NCI-H187 treated with DMSO at 0.1 percent for 48 hours (cell line): ENCODE measurements around the gene COMMD10.
"Not testable (repeated sequence)": the region's sequence is repeated elsewhere in the genome, so short reads cannot be mapped to it uniquely, and the experiment has no call there.

Experiments used
- DNase-seq: peaks from one replicate; lab custom pipeline; 2025; lab: John Stamatoyannopoulos, UW

COMMD10 gene

DNA sequence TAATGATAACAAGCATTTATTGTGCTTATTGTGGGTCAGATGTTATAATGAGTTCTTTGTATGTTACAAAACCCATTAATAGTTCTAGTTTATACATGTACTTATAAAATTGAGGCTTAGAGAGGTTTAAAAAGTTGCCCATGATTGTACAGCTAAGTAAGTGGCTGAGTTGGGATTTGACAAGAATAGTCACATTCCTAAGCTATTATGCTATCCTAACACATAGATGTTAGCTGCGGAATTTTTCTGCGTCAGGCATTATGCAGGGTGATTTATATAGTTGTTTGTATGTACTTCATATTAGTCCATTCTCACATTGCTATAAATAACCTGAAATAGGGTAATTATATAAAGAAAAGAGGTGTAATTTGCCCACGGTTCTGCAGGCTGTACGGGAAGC lies 12.5 kb downstream of the COMMD10 start:
- no peak for DNase-seq

DNA sequence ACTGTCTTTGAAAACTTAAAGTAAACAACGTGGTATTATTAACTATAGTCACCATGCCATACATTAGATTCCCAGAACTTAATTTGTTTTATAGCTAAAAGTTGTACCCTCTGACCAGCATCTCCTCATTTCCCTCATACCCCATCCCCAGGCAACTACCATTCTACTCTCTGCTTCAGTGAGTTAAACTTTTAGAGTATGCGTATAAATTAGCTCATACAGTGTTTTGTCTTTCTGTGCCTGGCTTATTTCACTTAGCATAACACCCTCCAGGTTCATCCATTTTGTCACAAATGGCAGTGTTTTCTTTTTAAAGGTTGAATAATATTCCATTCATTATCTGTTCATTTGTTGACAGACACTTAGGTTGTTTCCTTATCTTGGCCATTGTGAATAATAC lies 14.2 kb downstream of the COMMD10 start:
- no peak for DNase-seq

DNA sequence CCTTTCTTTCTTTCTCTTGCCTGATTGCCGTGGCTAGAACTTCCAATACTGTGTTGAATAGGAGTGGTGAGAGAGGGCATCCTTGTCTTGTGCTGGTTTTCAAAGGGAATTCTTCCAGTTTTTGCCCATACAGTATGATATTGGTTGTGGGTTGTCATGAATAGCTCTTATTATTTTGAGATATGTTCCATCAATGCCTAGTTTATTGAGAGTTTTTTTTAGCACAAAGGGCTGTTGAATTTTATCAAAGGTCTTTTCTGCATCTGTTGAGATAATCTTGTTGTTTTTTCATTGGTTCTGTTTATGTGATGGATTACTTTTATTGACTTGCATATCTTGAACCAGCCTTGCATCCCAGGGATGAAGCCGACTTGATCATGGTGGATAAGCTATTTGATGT lies 20.1 kb downstream of the COMMD10 start:
- not testable (repeated sequence) for DNase-seq

DNA sequence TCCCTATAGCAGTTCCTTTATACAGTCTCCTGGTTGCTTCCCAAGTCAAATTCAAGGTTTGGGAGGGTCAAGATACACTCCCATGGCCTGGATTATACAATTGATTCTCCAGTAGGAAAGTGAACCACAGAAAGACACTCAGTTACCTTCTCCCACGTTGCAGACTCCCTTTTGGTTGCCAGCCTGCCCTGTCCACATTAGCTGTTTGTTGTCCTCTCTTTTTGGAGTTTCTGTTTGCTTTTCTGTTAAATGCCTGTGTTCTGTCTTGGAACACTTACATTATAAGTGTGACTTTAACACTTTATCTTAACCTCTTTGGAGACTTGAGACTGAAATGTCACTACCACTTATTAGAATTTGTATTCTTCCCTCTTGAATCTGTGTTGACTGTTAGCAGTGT lies 30.3 kb downstream of the COMMD10 start:
- DNase-seq = no peak

DNA sequence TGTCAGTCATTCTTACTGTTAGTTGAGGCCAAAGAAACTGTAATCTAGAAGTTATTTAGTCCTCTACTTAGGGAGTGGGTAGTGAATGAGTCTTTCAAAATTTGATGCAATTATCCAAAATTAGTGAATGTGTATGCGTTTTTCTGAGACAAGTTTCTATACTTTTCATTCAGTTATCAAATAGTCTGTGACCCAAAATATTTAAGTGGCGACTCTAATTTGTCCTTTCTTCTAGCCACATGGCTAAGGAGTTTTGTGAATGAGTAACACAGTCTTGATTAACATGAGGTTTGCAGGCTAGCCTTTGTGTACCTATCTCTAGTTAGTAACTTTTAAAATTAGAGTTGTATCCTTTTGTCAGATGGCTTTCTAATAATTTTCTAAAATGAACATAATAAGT lies 45.6 kb downstream of the COMMD10 start:
- no peak for DNase-seq

DNA sequence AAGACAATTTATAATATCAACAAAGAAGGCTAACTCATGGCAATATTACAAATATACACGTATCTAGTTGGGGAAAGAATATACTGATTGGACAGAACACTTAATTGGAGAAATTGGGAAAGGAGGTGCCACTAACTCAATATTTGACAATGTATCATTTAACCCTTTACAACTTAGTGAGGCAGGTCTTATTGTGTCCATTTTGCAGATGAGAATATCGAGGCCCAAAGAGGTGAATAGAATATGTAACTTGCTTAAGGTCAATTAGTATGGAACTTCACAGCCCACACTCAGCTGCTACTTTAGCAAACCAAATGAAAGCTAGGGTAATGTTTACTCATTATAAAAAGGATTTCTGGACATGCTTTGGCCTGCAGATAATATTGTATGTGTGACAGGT lies 46.2 kb downstream of the COMMD10 start:
- no peak for DNase-seq

DNA sequence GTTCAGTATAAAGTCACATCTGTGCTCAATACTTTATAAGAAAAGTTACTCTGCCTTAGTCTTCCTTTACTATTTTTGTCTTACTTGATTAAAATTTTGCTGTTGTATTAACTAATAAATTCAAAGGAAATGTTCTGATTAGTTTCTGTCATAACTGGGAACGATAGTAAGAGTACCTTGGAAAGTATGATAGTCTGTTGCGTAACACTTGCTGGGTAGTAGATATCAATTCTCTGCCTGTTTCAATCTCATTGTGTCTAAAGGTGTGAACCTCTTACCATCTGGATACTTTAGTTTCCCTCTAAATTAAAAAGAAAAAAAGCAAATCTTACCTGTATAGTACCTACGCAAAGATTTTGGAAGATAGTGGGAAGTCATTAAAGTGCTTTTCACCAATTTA lies 48.5 kb downstream of the COMMD10 start:
- DNase-seq = no peak

DNA sequence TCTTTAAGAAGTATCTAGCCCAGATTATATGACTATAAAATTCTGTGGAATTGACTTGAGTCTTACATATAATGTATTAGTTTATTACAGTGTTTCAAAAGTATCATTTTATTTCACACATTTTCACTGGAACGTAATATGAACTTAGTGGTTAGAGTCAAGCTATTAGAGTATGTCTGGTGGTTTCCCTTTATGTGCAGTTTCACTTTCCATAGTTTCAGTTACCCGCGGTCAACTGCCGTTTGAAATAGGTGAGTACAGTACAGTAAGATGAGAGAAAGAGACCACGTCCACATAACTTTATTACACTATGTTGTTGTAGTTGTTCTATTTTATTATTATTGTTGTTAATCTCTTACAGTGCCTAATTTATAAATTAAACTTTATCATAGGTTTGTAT lies 50.5 kb downstream of the COMMD10 start:
- DNase-seq = no peak

DNA sequence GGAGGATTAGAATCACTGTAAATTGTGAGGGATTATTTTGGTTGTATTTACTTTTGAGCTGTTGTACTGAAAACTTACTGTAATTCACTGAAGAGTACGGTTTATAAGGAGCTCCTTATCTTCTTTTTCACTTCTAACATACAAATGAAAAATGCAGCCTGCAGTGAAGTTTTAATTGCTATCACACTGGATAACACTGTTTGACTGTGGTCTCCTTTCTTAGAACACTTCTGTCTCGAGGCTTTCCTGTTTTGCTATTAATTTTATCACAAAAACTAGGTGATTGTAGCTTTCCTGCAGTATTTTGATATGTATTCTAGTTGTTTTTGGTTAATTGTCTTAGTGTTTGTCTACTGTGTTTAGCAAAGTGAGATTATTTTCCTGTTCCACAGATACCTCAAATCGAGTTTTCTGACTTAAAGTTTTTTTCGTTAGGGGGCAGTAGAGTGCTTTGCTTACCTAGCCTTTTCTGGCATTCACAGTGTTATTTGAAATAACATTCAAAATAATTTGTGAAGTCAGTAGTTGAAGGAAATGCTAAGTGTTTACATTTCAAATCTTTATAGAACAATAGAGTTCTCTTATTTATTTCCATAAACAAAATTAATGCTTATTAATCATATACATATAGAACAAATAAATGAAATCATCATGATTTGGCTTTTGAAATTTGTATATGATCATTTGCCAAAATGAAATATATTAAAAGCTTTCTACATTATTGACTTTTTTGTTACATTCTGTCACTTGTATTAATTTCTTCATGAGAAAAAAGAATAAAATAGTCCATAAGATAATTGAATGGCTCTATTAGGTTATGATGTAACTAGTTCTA lies 52.9 kb downstream of the COMMD10 start:
- DNase-seq = no peak

DNA sequence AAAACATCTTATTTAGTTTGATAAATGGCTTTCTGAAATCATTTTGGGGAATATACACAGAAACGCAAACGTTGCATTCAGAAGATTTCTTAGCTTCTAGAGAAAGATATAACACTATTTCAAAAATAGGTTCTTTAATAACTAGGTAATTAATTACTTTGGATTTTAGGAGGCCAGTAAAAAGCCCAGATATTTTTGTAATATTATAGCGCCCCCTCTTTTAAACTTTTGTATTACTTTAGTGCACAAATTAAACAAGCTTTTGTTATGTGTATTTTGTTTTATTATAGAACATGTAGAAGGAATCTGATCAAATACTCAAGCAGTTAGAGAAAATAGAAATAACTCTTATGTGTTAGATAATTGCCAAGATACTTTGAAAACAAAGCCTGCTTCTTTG lies 57.7 kb downstream of the COMMD10 start:
- DNase-seq = no peak

DNA sequence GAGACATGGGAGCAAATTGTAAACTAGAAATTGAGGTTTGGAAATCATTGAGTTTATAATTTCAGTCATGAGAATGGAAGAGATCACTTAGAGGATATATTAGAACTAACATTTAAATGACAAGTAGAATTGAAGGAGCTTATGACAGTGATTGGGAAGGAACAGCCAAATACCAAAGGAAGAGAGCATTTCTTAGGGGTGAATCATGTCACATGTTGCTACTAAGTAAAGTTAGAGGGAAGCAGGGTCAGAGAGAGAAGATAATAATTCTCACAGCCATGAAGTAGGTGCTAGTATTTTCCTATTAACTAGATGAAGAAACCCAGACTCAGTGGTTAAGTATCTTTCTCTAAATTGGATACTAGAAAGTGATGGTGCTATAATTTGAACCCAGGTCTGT lies 59.3 kb downstream of the COMMD10 start:
- DNase-seq = no peak

DNA sequence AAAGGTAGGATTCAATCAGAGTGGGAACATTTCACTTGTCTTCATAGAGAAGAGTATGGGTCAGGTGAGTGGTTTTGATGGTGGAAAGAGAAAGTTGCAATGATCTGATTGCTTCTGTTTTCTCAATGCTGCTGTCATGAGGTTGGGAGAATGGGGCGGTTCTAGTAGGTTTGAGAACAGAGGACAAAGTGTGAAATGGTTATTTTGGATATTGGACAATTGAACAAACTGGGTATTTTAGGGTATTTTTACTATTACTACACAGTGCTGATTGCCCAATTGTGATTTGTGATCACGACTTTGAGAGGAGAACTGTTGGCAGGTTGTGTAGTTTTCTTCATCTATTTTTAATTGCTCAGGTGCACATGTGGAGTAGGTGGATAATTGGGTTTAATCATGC lies 60.2 kb downstream of the COMMD10 start:
- DNase-seq = no peak

DNA sequence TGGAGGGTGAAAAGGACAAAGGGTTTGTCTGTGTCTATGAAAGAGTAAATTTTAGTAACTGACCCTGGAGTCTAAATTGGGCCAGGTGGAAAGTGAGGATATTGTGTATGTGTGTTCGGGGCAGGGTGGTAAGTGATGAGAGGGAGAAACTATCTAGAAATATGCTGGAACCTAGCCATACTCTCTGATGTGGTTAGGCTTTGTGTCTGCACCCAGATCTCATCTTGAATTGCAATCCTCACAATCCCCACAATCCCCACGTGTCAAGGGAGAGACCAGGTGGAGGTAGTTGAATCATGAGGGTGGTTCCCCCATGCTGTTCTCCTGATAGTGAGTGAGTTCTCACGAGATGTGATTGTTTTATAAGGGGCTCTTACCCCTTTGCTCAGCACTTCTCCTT lies 60.6 kb downstream of the COMMD10 start:
- DNase-seq = no peak

DNA sequence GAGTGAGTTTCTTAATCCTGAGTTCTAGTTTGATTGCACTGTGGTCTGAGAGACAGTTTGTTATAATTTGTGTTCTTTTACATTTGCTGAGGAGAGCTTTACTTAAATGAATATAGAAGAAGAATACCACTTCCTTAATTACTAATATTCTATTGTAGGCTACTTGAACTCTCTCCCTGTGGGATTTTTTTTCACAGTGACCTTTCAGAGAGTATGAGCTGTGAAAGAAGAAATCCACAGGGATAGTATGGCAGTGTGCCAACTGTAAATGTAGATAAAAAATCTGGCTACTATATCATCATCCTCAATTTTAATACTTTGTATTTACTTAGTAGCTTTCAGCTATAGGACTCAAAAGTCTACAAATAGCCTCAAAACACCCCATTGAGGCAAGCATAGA lies 67.3 kb downstream of the COMMD10 start:
- no peak for DNase-seq

DNA sequence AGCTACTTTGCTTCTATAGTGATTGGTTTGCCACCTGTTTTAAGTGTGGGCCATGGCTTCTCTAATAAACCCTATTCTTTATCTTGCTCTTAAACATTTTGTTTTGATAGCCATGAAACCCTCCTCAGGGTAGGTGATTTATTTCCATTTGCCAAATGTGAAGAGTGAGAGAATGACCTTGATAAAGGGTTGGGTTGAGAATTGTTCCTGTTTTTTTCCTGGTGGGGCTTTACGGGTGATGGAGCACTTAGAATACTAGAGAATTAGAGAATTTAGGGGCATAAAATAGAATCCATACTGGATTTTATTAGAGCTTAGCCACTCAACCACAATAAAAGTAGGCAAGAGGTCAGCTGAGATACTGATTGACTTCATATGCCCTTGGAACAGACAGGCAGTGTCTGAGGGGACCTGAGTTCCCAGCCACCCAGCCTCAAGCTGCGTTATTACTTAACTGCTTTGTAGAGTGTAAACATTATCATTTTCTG lies 68.9 kb downstream of the COMMD10 start:
- DNase-seq = no peak

DNA sequence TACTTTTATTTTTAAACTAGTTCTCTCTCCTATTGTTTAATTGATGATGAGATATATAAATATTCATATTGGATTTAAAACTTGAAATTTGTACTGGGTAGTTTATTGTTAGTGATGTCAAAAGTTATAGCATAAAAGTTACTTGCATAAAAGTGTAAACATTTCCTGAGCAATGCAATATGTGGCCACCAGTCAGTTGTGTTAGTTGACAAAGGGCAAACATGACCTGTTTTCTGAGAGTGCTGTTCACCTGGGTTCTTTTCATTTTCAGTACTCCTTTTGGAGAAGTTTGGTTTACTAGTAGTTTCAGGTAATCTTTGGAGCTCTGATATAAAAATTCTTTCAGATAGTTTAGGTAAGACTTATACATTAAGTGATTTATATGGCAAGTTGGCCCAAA lies 69.4 kb downstream of the COMMD10 start:
- no peak for DNase-seq

DNA sequence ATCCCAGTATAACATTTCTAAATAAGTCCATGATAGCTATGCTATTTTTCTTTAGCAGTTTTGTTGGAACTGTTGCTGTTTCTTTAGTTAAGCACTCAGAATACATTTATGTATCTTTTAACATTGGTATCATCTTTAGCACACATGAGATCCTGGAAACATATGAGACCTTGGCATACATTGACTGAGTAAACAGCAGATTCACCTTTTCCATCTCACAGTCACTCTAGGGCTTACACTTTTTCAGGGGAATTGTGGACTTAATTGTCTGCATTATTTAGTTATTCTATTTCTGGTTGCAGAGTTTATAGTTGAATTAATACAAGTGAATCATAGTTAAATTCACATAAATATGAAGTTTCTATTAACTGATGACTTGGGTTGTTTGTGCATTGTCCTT lies 70.1 kb downstream of the COMMD10 start:
- DNase-seq = no peak

DNA sequence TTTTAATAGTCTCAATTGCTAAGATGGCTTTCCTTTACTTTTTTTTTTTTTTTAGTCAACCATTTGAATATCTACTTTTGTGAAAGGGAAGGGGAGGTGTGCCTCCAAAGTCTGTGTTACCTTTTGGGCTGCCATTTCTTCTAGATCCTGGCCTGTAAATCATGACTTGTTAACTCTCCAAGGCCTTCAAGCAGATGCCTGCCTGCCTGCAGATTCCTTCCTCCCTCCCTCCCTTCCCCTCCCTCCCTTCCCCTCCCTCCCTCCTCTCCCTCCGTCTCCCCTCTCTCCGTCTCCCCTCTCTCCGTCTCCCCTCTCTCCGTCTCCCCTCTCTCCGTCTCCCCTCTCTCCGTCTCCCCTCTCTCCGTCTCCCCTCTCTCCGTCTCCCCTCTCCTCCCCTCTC lies 73.1 kb downstream of the COMMD10 start:
- DNase-seq = no peak

DNA sequence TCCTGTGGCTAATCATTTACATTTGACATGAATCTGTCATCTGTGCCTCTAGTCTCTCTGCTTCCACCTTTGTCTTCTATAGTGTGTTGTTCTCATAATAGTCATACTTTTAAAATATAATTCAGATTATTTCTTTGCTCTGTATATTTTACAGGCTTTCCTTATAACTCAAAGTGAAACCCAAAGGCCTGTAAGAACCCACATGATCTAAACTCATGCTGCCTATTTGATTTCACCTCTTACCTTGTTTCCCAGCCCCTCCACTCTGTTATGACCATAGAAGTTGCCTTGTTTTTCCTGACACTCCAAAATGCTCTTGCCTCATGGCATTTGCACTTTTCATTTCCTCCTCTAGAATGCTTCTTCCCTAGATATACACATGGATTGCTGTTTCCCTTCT lies 74.2 kb downstream of the COMMD10 start:
- DNase-seq = no peak

DNA sequence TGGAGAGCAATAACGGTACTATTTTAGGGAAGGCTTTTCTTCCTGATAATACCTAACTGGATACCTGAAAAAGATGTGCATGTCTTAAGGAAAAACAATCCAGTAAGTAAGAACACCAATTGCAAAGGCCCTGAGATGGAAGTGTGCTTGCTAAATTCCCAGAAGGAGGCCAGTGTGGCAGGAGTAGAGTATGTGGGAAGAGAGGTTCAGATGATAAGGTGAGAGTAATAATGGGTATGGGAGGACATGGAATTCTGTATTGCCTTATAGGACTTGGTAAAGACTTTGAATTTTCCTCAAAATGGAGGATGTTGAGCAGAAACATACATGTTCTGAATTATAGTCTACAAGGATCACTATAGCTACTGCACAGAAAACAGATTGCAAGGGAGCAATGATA lies 89.3 kb downstream of the COMMD10 start:
- DNase-seq = no peak

DNA sequence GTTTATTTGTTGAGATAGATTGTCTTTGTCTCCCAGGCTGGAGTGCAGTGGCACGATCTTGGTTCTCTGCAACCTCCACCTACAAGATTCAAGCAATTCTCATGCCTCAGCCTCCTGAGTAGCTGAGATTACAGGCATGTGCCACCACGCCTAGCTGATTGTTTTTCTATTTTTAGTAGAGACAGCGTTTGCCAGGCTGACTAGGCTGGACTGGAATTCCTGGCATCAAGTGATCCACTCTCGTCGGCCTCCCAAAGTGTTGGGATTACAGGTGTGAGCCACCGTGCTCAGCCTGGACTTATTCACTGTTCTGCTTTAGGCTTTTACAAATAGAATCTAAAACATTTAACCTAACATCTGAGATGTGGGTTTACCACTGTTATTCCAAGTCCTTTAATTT lies 91.3 kb downstream of the COMMD10 start:
- DNase-seq = no peak

DNA sequence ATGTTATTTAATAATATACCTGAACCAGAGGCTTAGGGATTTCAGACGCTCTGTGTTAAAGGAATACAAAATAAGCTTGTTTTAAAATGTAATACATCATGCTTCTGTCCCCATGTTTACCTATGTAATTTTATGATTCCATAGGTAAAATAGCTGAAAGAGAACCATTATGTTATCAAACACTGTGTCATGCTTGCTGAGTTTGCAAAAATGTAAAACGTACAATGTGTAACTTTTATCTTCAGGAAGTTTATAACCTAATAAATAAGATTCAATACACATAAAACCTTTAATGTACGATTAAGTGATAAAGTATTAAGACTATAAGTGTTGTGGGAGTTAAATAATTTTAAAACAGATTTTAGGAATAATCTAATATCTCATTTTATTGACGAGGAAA lies 94.1 kb downstream of the COMMD10 start:
- no peak for DNase-seq

DNA sequence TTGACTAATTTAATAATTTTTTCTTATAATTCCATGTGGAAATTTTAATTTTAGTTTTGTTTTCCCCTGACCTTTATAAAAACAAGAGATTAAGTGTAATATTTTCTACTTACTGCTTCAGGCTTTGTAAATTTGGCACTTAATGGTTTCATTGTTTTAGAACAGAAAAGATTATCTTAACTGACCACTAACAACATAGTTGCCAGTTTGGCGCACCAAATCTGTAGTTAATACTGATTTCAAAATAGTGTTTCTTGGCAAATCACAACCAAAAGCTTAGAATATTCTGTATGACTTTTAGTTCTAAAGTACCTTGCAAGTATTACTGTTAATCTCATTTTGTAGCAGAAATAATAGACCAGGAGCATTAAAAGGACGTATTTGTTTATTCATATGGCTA lies 124.3 kb downstream of the COMMD10 start:
- DNase-seq = no peak

DNA sequence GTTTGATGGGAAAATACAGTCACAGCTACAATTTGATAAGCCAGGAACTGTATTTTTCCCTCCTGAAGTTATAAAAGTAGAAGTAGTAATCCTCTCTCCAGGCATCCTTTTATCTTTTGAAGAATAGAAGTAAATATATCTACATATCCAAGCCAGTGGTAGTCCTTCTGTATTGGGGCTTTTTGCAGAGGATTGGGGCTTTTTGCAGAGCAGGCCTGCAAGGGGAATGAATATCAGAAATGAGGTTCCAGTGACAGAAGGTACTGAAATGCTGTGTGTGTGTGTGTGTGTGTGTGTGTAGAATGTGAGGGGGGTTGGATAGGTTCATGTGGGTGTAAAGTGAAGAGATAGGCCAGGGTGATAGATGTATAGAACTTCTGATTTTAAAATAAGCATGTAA lies 127.4 kb downstream of the COMMD10 start:
- DNase-seq = no peak
